T-helper 22 cell (primary cell): ENCODE data around the gene NUTM2F.
"Not testable (repeated sequence)": the region's sequence is repeated elsewhere in the genome, so short reads cannot be mapped to it uniquely, and the experiment has no call there.

ENCODE experiments used
- DNase-seq: peaks from one replicate; pipeline ENCODE4 v3.0.0-alpha.2; 2020; ENCODE audit warnings: low read depth

NUTM2F gene

GRCh38 chr9:94315034-94315984, 13.1 kb downstream of the NUTM2F start:
- DNase-seq: not testable (repeated sequence)

- no peak for DNase-seq
Observed at GRCh38 chr9:94303321-94303720, 25.1 kb downstream of the NUTM2F start.

- DNase-seq: no peak
Observed at GRCh38 chr9:94302426-94302825, 26.0 kb downstream of the NUTM2F start.

- DNase-seq: no peak
Observed at GRCh38 chr9:94301583-94301982, 26.9 kb downstream of the NUTM2F start.

GRCh38 chr9:94300470-94301301, 27.8 kb downstream of the NUTM2F start:
- DNase-seq: no peak

GRCh38 chr9:94298949-94299599, 29.4 kb downstream of the NUTM2F start:
- DNase-seq: no peak

GRCh38 chr9:94289691-94290090, 38.8 kb downstream of the NUTM2F start:
- DNase-seq: no peak

GRCh38 chr9:94287877-94288513, 40.4 kb downstream of the NUTM2F start:
- no peak for DNase-seq

- no peak for DNase-seq
Observed at GRCh38 chr9:94286116-94286515, 42.3 kb downstream of the NUTM2F start.

GRCh38 chr9:94281101-94281500, 47.3 kb downstream of the NUTM2F start:
- DNase-seq: no peak

GRCh38 chr9:94280409-94280989, 47.9 kb downstream of the NUTM2F start:
- DNase-seq: no peak

GRCh38 chr9:94277885-94278536, 50.4 kb downstream of the NUTM2F start:
- no peak for DNase-seq

GRCh38 chr9:94277029-94277428, 51.4 kb downstream of the NUTM2F start:
- DNase-seq: not testable (repeated sequence)

GRCh38 chr9:94270009-94270408, 58.4 kb downstream of the NUTM2F start:
- no peak for DNase-seq

- no peak for DNase-seq
Observed at GRCh38 chr9:94269264-94269663, 59.2 kb downstream of the NUTM2F start.
